Ovary (tissue), 9 donors: ENCODE results near the gene SLC25A51. TPM values are rescaled to one million over a fixed set of nuclear protein-coding genes. Genes with fewer than 3 reads are reported as not detected.
A peak's percentile ranks its signal among the peaks of the same experiment; 100 is the strongest.

Experiments used
- DNase-seq, 5 donors: peaks; one replicate each; pipeline ENCODE4 v3.0.0-alpha.2; 2019 to 2020
- H3K27ac ChIP-seq, 2 donors: fragments of 200-600 bp; one replicate each; pipeline versions ENCODE4 v1.5.1 to v1.8.0; 2019 to 2022
- H3K27me3 ChIP-seq: fragments of 200-600 bp; one replicate; pipeline ENCODE4 v1.8.0; 2022
- H3K36me3 ChIP-seq: fragments of 200-600 bp; sonication (generic); one replicate; pipeline ENCODE4 v1.5.1; 2019
- H3K4me1 ChIP-seq: one replicate; pipeline ENCODE4 v1.8.1; 2013; ENCODE audit warnings: mild to moderate bottlenecking, moderate library complexity; ENCODE audit not compliant: insufficient read depth
- H3K4me3 ChIP-seq: fragments of 200-600 bp; sonication (generic); one replicate; pipeline ENCODE4 v1.5.1; 2017
- H3K9me3 ChIP-seq, 2 donors: fragments of 200-600 bp in 1 of 2; sonication (generic) in 1 of 2; one replicate each; pipeline versions ENCODE4 v1.5.1 to v1.8.1; 2013 to 2019; ENCODE audit warnings: mild to moderate bottlenecking in 1 of 2, moderate library complexity in 1 of 2
- EP300 ChIP-seq: sonication (generic); formaldehyde crosslinking; IDR thresholded peaks from one replicate; pipeline ENCODE4 v1.6.1; 2017; ENCODE audit warnings: antibody characterized with exemption
- POLR2A ChIP-seq: fragments of 450-650 bp; IDR thresholded peaks from one replicate; pipeline ENCODE4 v1.6.1; 2017; ENCODE audit warnings: antibody characterized with exemption, mild to moderate bottlenecking, moderate library complexity
- WGBS, 3 donors: extraction: QIAGEN DNeasy Blood & Tissue Kit in 1 of 3; methylation state at CpG; one replicate each; pipeline versions ENCODE4 v1.1.5 to v1.1.7; 2013 to 2017; 5-methylcytosine and 5-hydroxymethylcytosine counted together
- intact Hi-C, 4 donors: fragments of 100-400 bp; cut with DNase I; formaldehyde crosslinking; loops; one replicate each; pipeline versions ENCODE4 v1.11.0 to v1.15.1; 2022 to 2023
- polyA plus RNA-seq, 2 donors: library from polyadenylated mRNA; stranded (reverse); fragments of 200-250 nt in 1 of 2; fragments of 350-450 nt in 1 of 2; fragmentation: Illumina TruSeq in 1 of 2; extraction: RNeasy Lipid Tissue Mini Kit (QIAGEN cat#74804) in 1 of 2; gene quantifications; one replicate each; pipeline ENCODE4 v1.2.3, GENCODE V29; 2013 to 2014
- total RNA-seq, 7 donors: library from RNA; depleted of rRNA in 2 of 7; stranded (reverse); fragments of >200 nt in 2 of 7; fragmentation: NEBNext Ultra II Directional in 3 of 7; extraction: Animal tissue kit (Norgen Biotek cat#: 25700) in 3 of 7; gene quantifications; one replicate each; pipeline versions ENCODE4 v1.1.0 to v1.2.4, GENCODE V29; 2016 to 2023
- TF ChIP-seq, protein P1 (sequence below), 3 donors: fragments of 450-650 bp in 2 of 3; fragments of 200-600 bp in 1 of 3; IDR thresholded peaks; one replicate each; pipeline versions ENCODE4 v1.5.1 to v1.8.0; 2016 to 2022; ENCODE audit warnings: antibody characterized with exemption in 3 of 3, mild to moderate bottlenecking in 1 of 3
- donor health status: DM: no; HTN: no; CAD: no; lungs with moderate emphysema.
- donor health status: DM: no; HTN: no; CAD: no.
- donor health status: Bipolar disorder and iron deficiency.
- donor health status: DM: yes; HTN: yes; CAD: no.
- donor health status: DM: no; HTN: no; CAD: no.
- donor health status: DM: yes; HTN: yes; CAD: no.

Gene SLC25A51
- total and polyA plus RNA-seq, 9 donors = 5.1 to 24.1 (median 20.6) TPM

DNA sequence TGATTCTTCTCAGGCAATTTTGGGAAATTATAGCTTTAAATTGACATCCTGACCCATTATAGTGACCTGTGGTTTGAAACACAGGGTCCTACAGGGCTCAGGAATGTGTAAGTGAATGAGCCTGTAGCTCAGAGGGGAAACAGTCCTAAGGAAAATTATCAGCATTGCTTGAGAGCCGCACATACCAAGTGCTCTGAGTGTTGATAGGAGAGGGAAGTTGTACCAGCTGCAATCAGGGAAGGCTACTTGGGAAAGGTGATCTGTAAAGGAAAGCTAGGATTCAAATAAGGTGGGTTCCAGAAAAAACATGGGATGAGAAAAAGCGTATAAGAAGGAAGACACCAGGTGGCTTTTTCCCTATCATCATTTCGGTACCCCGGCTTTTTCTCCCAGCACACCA, 4.4 kb upstream of the SLC25A51 start:
- intact Hi-C loops = no loop called here
- 59 to 94% (median 69%) methylated on average over 4 of the region's 4 CpGs for WGBS, 3 donors

DNA sequence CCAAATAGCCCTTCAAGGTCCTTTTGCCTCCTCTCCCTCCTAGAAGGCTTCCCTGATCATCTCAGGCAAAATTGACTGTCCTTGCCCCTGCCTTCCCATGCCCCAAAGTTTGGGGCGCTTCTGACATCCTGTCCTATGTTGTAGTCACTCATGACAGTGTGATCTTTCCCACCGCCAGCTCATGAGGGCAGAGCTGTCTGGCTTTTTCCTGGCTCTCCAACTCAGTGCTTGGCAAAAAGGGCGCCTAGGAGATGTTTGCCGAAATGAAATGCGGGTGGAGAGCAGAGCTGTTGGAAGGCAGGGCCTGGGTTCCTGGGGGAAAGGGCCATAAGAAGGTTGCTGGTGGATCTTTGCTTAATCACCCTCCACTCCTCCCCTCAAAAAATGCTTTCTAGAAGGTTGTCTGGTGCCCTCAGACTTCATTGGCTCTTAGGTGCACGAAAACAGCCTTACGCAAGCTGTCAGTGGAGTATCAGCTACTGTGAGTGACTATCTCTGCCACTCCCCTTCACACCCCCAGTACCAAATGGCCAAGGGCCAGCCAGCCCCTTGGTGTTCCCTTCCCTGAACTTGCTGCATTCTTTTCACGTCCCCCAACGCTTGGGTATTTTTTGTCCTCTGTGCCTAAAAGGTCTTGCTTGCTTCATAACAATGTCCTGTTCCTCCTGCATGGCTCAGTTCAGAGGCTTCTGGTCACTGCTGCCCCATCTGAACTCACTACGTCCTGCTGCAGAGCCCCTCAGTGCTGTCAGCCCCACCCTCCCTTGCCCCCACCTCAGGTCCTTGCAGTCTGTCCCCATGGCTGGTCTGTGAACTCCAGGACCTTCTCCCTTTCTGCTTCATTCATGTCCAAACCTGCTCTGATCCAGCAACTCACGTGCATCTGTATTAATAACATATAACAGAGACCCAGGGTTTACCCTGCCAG, 2.6 kb upstream of the SLC25A51 start:
- TF ChIP-seq POLR2A (no peak), EP300 (no peak)
- TF ChIP-seq, protein P1, sequence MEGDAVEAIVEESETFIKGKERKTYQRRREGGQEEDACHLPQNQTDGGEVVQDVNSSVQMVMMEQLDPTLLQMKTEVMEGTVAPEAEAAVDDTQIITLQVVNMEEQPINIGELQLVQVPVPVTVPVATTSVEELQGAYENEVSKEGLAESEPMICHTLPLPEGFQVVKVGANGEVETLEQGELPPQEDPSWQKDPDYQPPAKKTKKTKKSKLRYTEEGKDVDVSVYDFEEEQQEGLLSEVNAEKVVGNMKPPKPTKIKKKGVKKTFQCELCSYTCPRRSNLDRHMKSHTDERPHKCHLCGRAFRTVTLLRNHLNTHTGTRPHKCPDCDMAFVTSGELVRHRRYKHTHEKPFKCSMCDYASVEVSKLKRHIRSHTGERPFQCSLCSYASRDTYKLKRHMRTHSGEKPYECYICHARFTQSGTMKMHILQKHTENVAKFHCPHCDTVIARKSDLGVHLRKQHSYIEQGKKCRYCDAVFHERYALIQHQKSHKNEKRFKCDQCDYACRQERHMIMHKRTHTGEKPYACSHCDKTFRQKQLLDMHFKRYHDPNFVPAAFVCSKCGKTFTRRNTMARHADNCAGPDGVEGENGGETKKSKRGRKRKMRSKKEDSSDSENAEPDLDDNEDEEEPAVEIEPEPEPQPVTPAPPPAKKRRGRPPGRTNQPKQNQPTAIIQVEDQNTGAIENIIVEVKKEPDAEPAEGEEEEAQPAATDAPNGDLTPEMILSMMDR (IDR thresholded peaks at IDR 0.05) = no peak
- Histone ChIP-seq H3K4me3 (no peak overlapping the region), H3K4me1 (peaks cover 6% of the 10 kb centered on the region), H3K27me3 (no peaks in the 10 kb centered on the region), H3K36me3 (no peaks in the 10 kb centered on the region), H3K27ac (no peak overlapping the region), H3K9me3 (no peaks in the 10 kb centered on the region)
- WGBS, 3 donors = 81 to 85% (median 84%) methylated on average over 11 of the region's 11 CpGs
- intact Hi-C loops = no loop called here
- DNase-seq = peak in 1 of 5 donors; percentile 19

More for the DNA sequence above, 4.4 kb upstream of the SLC25A51 start:
- no peaks in the 10 kb centered on the region for H3K27me3 ChIP-seq
- no peak for DNase-seq
- no peaks in the 10 kb centered on the region for H3K9me3 ChIP-seq
- H3K4me1 ChIP-seq = peaks cover 4% of the 10 kb centered on the region
- TF ChIP-seq EP300 = no peak
- TF ChIP-seq POLR2A = no peak
- TF ChIP-seq, protein P1 (IDR thresholded peaks at IDR 0.05) = no peak
- H3K27ac ChIP-seq = no peak overlapping the region
- H3K4me3 ChIP-seq = no peak overlapping the region
- no peaks in the 10 kb centered on the region for H3K36me3 ChIP-seq

DNA sequence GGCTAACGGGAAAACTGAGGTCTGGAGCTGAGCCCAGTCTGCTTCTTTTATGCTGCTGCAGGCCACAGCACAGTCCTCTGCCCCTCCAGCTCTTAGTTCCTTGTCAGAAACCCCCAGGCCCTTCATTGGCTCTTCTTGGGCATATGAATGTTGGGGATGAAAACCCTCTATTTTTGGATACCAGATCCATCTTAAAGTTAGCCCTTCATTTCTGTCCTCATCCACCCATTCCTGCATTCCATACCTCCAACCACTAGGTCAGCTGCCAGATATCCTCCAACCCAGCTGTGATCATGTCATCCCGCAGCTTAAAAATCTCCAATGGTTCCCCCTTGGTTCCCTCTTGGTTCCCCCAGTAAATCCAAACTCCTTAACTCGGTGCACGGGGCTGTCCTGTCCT, 1.8 kb upstream of the SLC25A51 start:
- H3K36me3 ChIP-seq = no peaks in the 10 kb centered on the region
- DNase-seq = no peak
- 92 to 95% (median 94%) methylated on average over 4 of the region's 4 CpGs for WGBS, 3 donors
- no peak overlapping the region for H3K4me3 ChIP-seq
- H3K27ac ChIP-seq = no peak overlapping the region
- peaks cover 6% of the 10 kb centered on the region for H3K4me1 ChIP-seq
- intact Hi-C loops = no loop called here
- no peaks in the 10 kb centered on the region for H3K9me3 ChIP-seq
- no peaks in the 10 kb centered on the region for H3K27me3 ChIP-seq
- TF ChIP-seq POLR2A (no peak), EP300 (no peak)
- TF ChIP-seq, protein P1 (IDR thresholded peaks at IDR 0.05) = no peak

- no peak overlapping the region for H3K27ac ChIP-seq
- H3K27me3 ChIP-seq = no peaks in the 10 kb centered on the region
- H3K9me3 ChIP-seq = no peaks in the 10 kb centered on the region
- no peak for TF ChIP-seq POLR2A
- TF ChIP-seq EP300 = no peak
- TF ChIP-seq, protein P1 (IDR thresholded peaks at IDR 0.05) = no peak
- peaks cover 6% of the 10 kb centered on the region for H3K4me1 ChIP-seq
- H3K36me3 ChIP-seq = no peaks in the 10 kb centered on the region
- no peak for DNase-seq
- peak overlapping the region; percentile 93 for H3K4me3 ChIP-seq
- intact Hi-C loops = no loop called here
- 48 to 62% (median 49%) methylated on average over 10 of the region's 10 CpGs for WGBS, 3 donors
Measured at GRCh38 chr9:37905131-37905505, 1.2 kb upstream of the SLC25A51 start.
